Chondrocyte (in vitro differentiated cells): Measurements from ENCODE around the gene HOXA1. TPM values are rescaled to one million over a fixed set of nuclear protein-coding genes. Genes with fewer than 3 reads are reported as not detected.
A peak's percentile ranks its signal among the peaks of the same experiment; 100 is the strongest.

Experiments used
- DNase-seq: peaks from one replicate; pipeline ENCODE4 v3.0.0; 2021; ENCODE audit warnings: mixed read lengths, low spot score
- H3K27ac Mint-ChIP-seq: one replicate; pipeline ENCODE4 v1.8.0; 2021; ENCODE audit warnings: mild to moderate bottlenecking, moderate library complexity, mixed read lengths; ENCODE audit not compliant: unreplicated experiment
- H3K27me3 Mint-ChIP-seq: 2 replicates; pipeline ENCODE4 v1.8.0; 2021; ENCODE audit warnings: low read depth, mixed read lengths
- H3K36me3 Mint-ChIP-seq: 2 replicates; pipeline ENCODE4 v1.8.0; 2021; ENCODE audit warnings: low read depth, mixed read lengths
- H3K4me1 Mint-ChIP-seq: 2 replicates; pipeline ENCODE4 v1.8.0; 2021; ENCODE audit warnings: low read depth, mild to moderate bottlenecking, mixed read lengths
- H3K4me3 Mint-ChIP-seq: one replicate; pipeline ENCODE4 v1.8.0; 2021; ENCODE audit warnings: mild to moderate bottlenecking, moderate library complexity, mixed read lengths; ENCODE audit not compliant: unreplicated experiment
- H3K9me3 Mint-ChIP-seq: 2 replicates; pipeline ENCODE4 v1.8.0; 2021; ENCODE audit warnings: low read depth, mixed read lengths
- CTCF ChIP-seq: fragments of 200-600 bp; sonication (generic); IDR thresholded peaks from 2 replicates; pipeline ENCODE4 v1.5.0; 2021; ENCODE audit warnings: antibody characterized with exemption, mild to moderate bottlenecking, moderate library complexity
- total RNA-seq: library from RNA; stranded (reverse); gene quantifications from 3 replicates; pipeline ENCODE4 v1.2.1, GENCODE V29; 2021

The HOXA1 gene
- total RNA-seq, 1 donor from 2014 or later: 2.9 TPM

- Mint-ChIP-seq H3K36me3 (peaks cover 4% of the 10 kb centered on the region), H3K4me3 (peak overlapping the region; percentile 22), H3K27me3 (peaks cover 90% of the 10 kb centered on the region)
Measured at GRCh38 chr7:27118580-27118979, 22.8 kb upstream of the HOXA1 start.

GRCh38 chr7:27117887-27118491 is 22.2 kb upstream of the HOXA1 start:
- Mint-ChIP-seq H3K4me1 (no peaks in the 10 kb centered on the region), H3K9me3 (no peaks in the 10 kb centered on the region), H3K27me3 (peaks cover 88% of the 10 kb centered on the region), H3K27ac (peak overlapping the region; percentile 27), H3K4me3 (peak overlapping the region; percentile 58), H3K36me3 (peaks cover 4% of the 10 kb centered on the region)
- no peak for DNase-seq
- no peak for TF ChIP-seq CTCF

More at GRCh38 chr7:27118580-27118979, 22.8 kb upstream of the HOXA1 start:
- no peak for TF ChIP-seq CTCF
- Mint-ChIP-seq H3K27ac (no peak overlapping the region), H3K9me3 (no peaks in the 10 kb centered on the region), H3K4me1 (no peaks in the 10 kb centered on the region)
- DNase-seq: no peak

- peaks cover 4% of the 10 kb centered on the region for H3K36me3 Mint-ChIP-seq
- no peaks in the 10 kb centered on the region for H3K4me1 Mint-ChIP-seq
- no peaks in the 10 kb centered on the region for H3K9me3 Mint-ChIP-seq
- peak overlapping the region; percentile 62 for H3K4me3 Mint-ChIP-seq
- TF ChIP-seq CTCF: no peak
- H3K27me3 Mint-ChIP-seq: peaks cover 88% of the 10 kb centered on the region
- DNase-seq: no peak
- H3K27ac Mint-ChIP-seq: peak overlapping the region; percentile 30
Measured at GRCh38 chr7:27116962-27117886, 21.4 kb upstream of the HOXA1 start.

GRCh38 chr7:27116031-27116961 is 20.5 kb upstream of the HOXA1 start:
- peak overlapping the region; percentile 73 for H3K27ac Mint-ChIP-seq
- DNase-seq: no peak
- no peaks in the 10 kb centered on the region for H3K9me3 Mint-ChIP-seq
- no peak for TF ChIP-seq CTCF
- peak overlapping the region; percentile 62 for H3K4me3 Mint-ChIP-seq
- H3K4me1 Mint-ChIP-seq: no peaks in the 10 kb centered on the region
- H3K27me3 Mint-ChIP-seq: peaks cover 88% of the 10 kb centered on the region
- H3K36me3 Mint-ChIP-seq: peaks cover 7% of the 10 kb centered on the region
